WI38 (cell line): Measurements from ENCODE around the gene CEP85L.

ENCODE experiments used
- H3K4me3 ChIP-seq: 2 replicates; pipeline ENCODE4 v1.5.1; 2011; ENCODE audit warnings: low read depth, mild to moderate bottlenecking, control low read depth, low read length
- TF ChIP-seq, protein P1 (sequence below): IDR thresholded peaks from 2 replicates; pipeline ENCODE4 v1.5.1; 2012; ENCODE audit warnings: low read depth, mild to moderate bottlenecking, control low read depth, low read length

Gene CEP85L

DNA sequence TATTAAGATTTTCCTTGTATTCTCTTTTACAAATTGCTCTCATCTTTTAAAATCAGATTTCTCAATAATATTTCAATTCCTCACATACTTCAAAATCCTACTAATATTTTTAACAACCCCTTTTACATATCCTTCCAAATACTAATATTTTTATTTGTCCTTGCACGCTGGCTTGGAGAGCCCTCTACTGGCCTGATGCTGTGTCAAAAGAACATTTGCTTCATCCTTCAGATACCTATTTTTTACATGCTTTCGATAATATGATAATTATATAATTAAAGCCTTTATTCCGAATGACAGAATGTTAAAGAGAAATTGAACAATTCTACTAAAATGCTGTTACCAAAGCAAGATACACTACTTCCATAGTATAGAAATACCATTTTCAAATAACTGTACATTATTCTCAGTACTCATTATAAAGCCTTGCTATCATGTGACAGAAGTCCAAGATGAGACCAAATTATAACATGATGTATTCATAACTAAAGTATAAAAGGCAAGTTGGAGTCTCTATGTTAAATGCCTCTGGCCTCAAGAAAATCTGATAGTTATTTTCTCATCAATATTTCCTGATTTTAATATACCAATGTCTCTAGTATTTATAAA is 142.3 kb downstream of the CEP85L start:
- TF ChIP-seq, protein P1, sequence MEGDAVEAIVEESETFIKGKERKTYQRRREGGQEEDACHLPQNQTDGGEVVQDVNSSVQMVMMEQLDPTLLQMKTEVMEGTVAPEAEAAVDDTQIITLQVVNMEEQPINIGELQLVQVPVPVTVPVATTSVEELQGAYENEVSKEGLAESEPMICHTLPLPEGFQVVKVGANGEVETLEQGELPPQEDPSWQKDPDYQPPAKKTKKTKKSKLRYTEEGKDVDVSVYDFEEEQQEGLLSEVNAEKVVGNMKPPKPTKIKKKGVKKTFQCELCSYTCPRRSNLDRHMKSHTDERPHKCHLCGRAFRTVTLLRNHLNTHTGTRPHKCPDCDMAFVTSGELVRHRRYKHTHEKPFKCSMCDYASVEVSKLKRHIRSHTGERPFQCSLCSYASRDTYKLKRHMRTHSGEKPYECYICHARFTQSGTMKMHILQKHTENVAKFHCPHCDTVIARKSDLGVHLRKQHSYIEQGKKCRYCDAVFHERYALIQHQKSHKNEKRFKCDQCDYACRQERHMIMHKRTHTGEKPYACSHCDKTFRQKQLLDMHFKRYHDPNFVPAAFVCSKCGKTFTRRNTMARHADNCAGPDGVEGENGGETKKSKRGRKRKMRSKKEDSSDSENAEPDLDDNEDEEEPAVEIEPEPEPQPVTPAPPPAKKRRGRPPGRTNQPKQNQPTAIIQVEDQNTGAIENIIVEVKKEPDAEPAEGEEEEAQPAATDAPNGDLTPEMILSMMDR, result peak; percentile 62
- no peak overlapping the region for H3K4me3 ChIP-seq

DNA sequence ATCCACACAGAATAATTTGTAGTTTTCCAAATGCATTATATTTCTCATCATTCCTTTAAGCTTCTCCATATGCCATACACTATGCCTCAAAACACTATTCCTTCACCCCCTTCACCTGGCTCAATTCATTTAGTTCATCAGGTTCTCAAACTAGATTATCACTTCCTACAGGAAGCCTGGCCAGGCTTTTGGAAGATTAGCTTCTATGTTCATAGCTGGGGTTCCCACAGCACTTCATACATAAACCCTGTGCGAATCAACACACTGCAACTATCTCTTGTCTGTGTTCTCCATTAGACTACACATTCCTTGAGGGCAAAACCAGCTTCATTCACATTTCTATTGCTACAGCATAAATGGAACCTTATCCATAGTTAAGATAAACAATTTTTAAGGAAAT is 143.8 kb downstream of the CEP85L start:
- no peak overlapping the region for H3K4me3 ChIP-seq
- TF ChIP-seq, protein P1, result no peak

DNA sequence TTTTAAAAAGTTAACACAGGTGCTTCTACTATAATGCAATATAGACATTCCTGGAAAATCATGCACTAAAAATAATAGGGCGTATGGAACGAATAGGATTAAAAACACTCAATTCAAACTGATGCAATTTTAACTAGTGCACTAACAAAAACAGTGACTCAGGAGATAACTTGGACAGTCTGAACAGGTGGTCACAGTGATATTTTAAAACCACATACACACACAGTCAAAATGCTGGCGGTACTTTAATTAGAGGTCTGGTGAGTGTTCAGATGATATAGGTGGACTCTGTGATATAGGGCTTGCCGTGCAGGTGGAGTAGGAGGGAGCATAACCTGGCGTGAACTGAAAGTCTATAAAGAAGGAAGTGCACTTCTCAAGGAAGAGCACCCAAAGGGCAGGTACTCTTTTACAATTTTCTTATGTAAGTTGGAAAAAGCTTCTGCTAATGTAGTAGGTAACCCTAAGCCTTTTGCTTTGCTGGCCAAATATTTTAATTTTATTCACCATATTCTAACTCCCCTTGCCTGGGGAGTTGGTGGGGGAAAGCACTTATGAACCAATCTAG is 145.2 kb downstream of the CEP85L start:
- no peak overlapping the region for H3K4me3 ChIP-seq
- TF ChIP-seq, protein P1, result no peak

DNA sequence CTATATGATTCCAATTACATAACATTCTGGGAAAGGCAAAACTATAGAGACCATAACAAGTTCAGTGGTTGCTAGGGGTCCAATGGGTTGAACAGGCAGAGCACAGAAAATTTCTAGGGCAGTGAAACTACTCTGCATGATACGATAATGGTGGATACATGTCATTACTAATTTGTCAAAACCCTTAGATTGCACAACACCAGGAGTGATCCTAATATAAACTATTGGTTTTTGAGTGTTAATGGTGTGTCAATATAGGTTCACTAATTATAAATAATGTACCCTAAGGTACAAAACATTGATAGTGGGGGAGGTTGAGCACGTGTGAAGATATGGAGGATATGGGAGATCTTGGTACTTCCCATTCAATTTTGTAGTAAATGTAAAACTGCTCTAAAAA is 145.7 kb downstream of the CEP85L start:
- H3K4me3 ChIP-seq, result no peak overlapping the region
- TF ChIP-seq, protein P1, result no peak

DNA sequence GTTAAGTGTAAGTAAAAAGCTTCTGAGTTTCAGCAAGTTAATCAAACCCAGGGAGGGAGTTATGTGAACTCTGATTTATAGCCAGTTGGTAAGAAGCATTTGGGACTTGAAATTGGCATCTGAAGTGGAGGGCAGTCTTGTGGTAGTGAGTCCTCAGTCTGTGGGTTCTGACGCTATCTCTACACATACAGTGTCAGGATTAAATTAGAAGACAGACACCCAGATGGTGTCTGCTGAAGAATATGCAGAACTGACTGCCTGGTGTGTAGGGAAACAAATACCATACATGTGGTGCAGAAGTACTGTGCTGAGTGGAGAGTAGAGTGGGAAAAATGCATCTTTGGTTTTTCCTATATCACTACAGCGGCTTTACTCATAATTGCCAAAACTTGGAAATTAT is 146.8 kb downstream of the CEP85L start:
- H3K4me3 ChIP-seq, result no peak overlapping the region
- TF ChIP-seq, protein P1, result no peak

DNA sequence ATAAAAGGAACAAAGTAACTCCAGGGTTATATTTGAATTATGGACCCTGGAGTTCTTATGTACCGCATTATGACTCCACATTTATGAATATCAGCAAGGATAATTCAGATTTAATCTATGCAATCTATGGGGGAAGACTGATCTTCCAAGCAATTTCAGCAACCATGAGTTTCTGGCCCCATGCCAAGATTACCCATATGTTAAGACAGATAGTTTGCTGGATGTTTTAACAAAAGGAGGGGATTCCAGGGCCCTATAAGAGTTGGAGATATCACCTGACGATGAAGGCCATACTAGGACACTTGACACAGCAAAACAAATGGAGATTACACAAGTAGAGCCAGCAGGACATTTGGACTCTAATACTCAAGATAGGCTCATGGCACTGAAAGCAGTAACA is 149.2 kb downstream of the CEP85L start:
- no peak overlapping the region for H3K4me3 ChIP-seq
- TF ChIP-seq, protein P1, result no peak

DNA sequence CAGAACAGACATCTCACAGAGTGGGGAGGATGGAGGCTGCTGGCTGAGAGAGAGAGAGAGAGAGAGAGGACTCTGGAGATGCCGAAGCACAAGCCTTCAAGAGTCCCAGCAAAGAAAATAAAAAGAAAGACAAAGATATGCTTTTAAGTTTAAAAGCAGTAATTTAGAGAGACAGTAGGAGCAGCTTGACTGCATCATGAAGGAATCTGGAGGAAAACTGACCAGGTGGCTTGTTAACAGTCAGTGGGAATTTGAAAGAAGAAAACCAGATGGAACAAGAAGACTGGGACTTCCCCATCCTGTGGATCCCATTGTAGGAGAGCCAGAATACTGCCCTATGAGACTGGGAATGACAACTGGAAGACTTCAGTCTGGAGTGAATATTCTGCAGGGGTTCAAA is 149.6 kb downstream of the CEP85L start:
- TF ChIP-seq, protein P1, result no peak
- no peak overlapping the region for H3K4me3 ChIP-seq
